Stimulated activated CD4-positive, alpha-beta T cell treated with anti-CD3 and anti-CD28 coated beads, Interleukin-12 subunit alpha, Interleukin-12 subunit beta, amount 100 ng/mL, for 48 hours (primary cell): ENCODE results near the gene ASTN1.
A peak's percentile ranks its signal among the peaks of the same experiment; 100 is the strongest.

ENCODE experiments used
- DNase-seq, 3 donors: peaks; one replicate each; pipeline ENCODE4 v3.0.0-alpha.2; 2020; ENCODE audit warnings: low read depth in 2 of 3, low spot score in 1 of 3

Gene ASTN1

DNA sequence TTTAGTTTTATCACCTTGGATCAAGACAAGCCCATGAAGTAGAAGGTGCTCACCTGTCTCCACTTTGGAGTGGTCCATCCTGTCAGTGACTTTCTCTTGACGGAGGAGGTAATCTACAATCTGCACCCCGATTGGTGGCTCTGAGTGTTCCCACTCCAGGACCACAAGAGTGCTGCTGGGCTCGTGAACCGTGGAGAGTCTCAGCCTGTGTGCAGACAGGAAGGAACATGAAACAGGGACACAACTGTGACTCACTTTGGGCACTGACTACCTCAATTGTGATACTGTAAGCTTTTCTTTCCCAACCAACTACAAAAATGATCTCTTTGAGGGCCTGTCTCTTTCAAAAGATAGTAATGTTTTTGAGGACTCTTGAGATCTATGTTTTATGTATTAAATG lies 280.2 kb downstream of the ASTN1 start:
- DNase-seq: no peak

DNA sequence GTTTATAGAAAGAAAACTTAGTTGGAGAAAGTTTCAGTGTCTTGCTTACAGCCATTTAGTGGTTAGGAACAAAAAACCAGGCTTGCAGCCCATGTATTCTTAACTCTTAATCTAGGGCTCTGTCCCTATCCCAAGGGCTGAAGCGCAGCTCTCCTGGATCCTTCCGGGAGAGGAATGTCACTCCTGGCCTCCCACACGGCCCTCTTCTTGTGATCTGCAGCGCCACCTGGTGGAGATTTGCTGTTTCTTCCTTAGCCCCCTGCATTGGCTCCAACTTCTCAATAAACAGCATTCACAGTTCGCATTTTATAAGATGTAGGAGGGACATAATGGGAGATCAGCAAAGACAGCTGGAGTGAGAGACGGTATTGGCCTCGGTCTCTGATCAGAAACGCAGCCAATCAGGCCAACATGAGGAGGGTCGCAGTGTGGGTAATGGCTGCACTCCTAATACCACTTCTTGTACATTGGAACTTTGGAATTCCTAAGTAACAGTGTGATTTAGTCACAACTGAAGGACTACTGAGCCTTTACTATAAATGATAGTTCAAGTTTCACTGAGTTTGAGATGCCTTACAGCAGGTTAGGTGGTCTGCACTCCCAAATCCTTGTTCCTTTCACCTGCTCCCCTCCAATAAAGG lies 283.4 kb downstream of the ASTN1 start:
- DNase-seq: peak in 2 of 3 donors; percentile 22 to 32

DNA sequence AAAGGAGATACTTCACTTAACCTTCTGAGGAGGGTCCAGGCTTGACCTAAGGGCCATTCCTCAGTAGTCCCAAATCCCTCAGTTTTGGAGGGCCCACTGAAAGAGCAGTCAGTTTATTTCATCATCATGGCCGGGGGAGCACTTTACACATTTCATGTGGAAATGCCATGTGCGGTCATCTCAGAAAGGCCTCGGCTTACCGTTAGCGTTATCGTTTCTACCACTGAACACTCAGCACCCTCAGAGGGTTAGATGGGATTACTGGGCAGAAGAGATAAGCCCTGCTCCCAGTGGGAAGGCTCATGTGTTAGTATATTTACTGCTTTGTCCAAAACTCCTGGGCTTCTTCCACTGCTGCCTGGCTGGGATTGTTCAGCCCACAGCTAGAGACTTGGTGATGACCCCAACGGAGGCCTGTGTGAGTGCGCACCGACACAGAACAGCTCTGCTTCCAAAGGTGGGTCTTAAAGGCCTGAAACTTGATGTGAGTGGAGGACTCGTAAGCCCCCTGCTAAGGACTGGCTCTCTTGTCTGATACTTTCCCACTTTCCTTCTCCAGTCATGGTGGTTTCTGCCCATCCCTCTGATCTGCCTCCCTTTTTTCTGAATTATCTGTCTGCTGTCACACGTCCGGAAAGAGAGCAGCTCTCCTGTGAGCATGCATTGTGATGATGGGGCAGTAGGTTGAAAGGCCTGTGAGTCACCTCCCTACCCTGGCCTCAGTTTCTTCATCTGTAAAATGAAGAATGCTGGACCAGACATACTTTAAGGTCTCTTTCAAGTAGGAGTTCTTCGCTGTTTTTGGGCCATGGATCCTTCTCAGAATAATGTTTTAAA lies 284.5 kb downstream of the ASTN1 start:
- DNase-seq: no peak

DNA sequence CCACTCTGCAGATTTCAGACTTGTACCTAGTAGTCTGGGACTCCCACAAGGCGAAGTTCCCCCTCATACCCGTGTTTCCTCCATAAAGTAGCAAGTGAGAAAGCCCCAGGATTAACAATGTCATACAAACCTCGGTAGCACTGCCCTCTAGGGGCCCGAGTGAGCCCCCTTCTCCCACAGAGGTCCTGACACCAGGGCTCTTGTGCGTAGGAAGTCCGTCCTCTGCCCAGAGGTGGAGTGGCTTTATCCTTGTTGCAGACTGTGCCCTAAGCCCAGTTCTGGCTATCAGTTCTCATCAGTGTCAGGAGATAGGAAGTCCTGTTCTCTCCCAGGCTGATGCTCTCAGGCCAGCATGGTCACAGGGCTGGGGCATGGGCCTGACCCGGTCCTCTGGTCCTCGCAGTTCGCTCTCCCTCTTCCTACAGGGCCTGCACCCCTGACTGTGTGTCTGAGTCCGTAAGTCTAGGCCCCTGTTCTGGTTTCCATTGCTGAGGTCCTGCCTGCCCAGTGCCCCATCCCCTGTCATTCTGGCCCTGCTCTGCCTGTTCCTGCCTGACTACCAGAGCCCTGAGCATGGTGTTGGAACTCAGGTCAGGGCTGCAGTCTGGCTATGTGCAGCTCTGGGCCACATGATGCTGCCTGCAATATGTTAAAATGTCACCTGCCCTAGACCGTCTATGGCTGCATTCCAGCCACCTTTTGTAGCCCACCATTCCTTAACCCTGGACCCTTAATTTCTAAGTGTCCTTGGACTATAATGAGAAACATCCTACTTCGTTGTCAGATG lies 285.6 kb downstream of the ASTN1 start:
- DNase-seq: no peak

DNA sequence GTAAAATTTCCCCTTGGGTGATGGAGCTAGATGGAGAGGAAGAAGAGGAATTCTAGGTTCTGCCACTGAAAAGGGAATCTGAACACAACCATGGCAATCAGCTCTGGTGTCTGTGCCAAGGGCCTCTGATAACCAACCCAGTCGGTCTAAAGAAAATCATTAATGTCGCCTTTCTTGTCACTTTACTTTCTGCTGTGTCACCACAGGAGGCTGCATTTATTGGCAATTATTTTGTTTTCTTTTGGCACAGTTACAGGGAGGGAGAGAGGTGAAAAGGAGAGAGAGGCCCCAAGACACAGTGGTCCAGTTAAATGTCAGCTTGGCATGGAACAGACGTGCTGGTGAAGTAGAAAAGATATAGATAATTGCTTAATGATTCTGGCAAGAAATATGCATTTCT lies 287.0 kb downstream of the ASTN1 start:
- no peak for DNase-seq

DNA sequence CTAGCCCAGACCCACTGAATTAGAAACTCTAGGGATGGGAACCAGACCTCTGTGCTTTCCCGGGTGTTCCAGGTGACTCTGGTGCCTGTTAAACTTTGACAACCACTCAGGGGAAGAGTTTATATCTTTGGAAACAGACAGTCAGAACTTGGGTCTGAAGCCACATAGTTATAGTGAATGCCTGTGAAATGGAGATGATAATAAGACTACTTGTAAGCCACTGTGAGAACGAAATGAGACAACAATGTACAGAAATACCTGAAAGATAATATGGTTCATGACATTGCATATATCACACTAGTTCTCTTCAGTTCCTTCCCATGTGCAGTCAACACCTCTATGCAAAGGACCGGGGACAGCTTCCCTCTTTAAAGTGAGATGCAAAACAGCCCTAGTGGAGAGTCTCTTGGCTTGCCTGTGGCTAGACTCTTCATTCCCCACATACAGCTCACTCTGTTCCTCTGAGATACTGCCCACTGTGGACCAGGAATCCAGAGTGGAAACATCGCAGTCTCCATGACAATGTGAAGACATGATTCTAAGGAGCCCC lies 287.5 kb downstream of the ASTN1 start:
- no peak for DNase-seq

DNA sequence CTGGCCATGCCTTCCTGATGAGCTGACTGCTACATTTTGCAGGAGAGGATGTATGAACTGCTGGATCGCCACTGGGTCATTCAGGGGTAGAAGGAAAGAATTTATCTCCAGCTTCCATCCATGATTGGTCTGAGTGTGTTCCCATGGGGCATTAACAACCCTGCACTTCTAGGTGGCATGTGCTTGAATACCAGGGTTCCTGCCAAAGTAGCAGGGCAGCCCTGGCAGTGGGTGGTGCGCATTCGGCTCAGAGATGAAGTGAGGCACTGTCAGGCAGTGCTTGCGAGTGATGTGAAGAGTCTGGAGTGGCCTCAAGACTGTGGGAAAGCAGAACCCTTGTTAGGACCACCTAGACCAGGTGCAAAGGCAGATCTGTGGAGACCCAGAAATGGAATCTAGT lies 294.9 kb downstream of the ASTN1 start:
- no peak for DNase-seq

DNA sequence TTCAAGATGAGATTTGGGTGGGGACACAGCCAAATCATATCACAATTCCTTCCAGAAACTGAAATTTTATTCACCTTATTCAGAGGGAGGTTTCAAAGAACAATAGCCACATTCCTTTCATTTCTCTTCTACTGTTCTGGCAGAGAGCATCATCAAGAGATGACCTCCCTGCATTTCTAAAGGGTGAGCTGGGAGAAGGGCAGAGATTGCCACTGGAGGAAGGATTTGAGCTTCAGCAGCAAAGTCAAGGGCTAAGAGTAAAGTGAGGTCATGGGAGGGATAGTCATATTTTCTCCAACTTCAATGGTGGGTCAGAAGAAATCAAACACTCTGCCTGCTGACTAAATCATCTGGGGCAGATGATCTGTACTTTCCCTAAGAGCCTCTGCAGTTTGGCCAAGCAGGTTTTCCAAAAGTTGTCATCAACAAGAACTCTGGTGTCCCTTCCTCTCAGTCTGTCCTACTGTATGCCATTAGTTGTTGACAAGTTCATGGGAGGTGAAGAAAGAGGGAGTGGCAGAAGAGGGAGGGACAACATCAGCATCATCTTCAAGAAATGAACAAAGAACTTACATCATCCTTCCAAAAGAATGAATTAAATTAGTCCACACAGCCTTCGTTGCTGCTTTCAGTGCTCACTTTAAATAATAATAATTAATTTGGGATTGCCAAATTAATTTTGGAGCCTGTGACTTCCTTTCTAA lies 298.3 kb downstream of the ASTN1 start:
- no peak for DNase-seq

DNA sequence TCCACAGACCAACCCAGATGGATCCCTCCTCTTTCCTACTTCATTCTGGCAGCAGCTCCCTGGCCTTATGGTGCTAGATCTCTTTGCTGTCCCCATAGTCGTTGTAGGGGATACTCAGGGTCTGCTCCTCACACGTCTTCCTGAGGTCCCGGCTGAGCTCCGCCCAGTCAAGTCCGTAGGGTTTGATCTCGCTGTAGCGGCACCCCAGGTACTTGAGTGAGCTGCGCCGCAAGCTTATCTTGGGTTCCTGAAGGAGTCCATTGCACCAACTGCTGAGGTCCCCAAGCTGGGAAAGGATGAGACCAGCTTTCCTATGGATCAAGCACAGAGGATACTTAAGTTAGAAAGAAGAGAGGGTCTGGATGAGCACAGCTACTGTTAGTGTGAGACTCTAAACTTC lies 300.3 kb downstream of the ASTN1 start:
- DNase-seq: no peak

DNA sequence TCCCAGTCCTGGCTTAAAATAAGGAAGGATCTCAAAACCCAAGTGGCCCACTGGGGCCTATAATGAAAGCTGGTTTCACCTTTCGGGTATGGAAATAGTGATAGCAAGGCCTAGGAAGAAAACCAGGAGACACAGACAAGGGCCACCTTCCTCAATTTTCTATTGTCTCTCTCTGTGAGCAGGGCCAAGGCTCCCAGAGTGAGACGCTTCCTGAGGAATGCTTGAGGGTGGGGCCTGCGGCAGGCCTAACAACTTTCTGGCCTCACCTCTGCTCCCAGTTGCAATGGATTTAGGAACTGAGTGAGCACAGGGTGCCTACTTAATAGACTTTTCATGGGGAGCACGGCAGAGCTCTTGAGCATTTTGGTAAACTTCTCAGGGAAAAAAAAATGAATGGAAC lies 300.9 kb downstream of the ASTN1 start:
- DNase-seq: no peak

DNA sequence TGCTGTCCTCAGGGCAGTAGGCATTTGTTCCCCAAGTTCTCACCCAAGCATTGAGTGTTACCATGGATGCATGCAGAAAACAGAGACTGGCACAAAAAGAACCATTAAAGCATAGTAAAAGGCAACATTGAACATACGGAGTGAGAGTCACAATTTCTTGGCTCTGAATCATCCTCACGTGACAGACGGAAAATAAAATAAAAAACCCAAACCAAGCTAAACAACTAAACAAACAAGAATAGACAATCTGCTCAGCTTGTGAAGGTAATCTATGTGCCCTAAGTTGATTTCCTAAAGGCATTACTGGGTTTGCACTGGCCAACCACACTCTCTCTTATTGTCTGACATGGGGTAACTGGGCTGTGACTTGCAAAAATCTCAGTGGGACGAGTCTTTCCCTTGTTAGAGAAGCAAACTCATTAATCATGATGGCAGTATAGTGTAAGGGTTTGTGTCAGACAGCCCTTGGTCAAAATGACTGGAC lies 306.0 kb downstream of the ASTN1 start:
- DNase-seq: no peak

DNA sequence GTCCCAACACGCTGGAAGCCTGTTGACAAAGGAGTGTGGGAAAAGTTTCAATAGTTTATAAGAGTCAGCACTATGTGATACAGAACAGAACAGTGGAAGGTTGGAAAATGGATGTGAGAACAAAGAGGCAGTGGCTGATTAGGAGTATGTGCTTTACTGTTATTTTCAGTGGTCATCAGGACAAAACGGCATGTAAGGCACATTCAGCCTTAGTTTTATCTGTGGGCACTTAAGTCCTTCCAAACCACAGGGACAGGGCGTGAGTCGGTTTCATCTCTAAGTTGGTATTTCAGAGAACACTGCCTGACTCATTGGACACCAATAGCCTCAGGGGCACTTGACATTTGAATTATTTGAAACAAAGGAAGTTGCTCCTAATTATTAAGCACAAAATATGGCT lies 306.9 kb downstream of the ASTN1 start:
- no peak for DNase-seq

DNA sequence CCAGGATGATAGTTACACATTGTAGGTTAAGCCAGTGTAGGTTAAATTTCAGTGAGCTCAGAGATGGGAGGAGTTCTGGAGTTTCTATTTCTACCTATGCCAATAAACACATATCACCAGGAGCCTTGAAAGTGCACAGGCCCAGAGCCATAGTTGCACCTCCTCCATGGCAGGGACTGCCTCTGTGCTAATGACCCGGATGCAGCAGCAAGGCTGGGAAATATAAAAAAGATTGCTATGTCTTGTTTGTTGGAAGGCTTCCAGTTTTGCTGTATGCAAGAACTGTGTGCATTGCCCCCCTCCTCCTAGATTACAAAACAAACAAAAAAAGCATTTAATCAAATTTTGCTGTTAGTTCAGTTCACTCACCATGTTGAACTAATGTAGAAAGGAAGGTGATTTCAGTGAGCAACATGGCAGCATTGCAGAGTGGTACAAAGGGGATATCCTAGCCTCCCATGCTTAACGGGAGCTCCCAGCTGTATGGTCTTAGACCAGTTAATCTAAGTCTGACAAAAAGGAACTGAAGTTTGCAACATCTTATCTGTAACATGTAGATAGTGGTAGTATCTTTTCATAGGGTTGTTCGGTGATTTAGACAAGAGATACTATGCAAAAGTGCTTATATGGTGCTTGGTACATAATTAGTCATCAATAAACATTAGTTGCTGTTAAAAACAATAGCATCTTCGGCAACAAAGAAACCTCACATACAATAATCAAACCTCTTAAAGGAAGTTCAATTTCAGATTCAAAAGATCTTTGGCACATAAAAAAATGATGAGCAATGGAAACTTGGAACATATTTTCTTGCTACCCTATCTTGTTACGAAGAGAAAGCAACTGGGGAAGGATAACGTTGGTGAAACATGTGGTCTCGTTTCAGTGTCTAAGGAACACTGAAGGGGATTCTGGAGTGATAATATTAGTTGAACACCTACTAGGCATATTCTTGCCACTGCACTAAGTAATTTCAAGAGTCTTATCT lies 309.5 kb downstream of the ASTN1 start:
- DNase-seq: no peak

DNA sequence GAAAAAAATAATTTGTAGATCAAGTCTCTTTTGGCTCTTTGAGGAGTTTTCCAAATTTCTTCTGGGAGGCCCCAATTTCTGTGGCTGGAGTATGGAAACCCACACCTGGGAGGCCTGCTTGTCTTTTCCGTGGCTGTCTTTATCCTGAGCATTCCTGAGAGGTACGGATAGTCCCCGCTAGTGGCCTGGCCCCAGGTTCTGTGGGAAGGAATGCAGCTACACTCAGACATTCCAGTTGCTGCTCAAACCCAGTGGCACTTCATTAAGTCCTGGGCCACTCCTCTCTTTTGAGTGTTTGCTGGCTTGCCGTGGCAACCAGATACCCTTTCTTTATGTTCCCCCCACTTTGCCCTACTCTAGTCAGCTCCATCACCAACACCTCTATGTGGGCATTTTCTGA lies 310.4 kb downstream of the ASTN1 start:
- DNase-seq: no peak

DNA sequence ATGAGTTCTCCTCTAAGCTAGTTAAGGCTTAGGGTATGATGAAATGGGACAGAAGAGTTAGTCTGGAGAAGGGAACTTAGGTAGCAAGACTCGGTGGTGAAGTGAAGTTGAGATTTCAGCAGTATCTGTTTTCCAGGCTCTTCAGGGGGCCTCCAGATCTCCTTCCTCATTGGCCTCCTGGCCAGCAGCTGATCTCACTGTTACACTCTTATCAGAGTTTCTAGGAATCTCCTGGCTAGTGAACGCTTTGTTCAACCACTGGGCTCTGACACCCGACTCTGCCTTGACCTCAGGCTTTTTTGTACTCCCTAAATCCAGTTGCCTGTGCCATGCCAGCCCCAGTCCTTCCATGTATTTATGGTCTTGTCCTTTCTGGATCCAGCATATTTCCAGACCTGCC lies 311.0 kb downstream of the ASTN1 start:
- no peak for DNase-seq

DNA sequence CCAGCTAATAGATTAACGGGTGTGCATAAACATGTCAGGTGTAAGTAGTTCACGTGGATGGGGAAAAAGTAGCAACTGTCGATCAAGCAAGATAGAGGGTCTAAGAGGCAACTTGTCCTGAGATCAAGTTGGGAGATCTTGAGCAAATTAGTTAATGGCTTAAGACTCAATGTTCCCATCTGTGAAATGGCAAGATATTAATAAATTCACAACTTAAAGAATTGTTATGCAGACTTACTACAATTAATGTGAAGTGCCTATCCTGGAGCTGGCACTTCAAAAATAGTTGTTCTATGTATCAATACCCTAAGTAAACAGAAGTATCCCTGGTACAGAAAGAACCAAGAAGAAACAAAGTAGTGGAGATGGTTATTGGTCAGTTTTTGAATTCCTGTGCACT lies 312.4 kb downstream of the ASTN1 start:
- no peak for DNase-seq

DNA sequence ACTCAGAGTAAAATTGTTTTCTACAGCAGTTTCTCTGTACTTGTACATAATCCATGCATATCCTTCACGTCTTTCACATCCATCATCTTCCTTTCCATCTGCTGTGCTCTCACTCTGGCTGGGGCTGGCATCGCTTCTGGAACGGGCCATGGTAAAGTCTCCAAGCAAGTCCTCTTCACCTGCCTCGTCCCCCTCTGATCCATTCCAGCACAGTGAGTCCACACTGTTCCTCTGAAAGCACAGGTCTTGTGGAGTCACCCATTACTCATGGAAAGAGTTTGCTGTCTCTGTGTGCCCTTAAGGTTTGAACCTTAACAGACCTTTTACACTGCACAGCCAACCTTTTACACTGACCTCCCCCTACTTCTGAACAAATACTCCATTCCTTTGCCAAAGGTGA lies 313.6 kb downstream of the ASTN1 start:
- no peak for DNase-seq

DNA sequence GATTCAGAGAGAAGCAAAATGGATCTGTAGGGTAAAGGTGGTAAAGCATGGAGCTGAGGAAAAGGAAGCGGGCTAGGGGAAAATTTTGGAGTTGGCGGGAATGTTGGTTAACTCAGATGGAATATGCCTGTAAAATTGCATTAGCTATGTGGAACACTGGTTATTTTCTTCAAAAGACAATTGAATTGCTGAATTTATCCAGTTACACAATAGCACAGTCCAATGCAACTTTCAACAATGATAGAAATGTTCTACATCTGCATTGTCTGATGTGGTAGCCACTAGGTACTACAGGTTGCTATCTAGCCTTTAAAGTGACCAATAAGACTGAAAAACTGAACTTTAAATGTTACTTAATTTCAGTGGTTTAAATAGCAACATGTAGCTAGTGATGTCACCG lies 315.2 kb downstream of the ASTN1 start:
- DNase-seq: no peak

DNA sequence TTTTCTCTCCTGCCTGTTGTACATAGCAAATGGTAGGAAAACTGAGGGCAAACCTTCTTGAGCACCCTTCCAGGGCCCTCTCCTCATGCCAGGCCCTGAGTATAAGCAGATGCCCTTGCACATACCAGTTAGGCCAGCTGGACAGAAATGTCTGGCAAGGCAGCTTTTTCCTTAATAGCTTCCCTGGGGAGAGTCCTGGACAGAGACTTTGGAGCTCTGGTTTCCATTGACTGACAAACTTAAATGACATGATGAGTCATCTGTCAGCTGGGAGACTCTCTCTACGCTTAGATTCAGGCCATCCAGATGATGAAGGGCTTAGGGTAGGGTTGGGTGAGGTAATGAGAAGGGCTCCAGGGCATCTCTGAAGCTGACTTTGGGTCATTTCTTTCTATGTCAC lies 317.5 kb downstream of the ASTN1 start:
- DNase-seq: no peak
